Measurements from ENCODE around the gene RNASE8. TPM values are rescaled to one million over a fixed set of nuclear protein-coding genes. Genes with fewer than 3 reads are reported as not detected.

RNASE8 gene
- total RNA-seq, 2 experiments from 2014 or later = not detected

- BruUV-seq (replicated peaks) = no TSS peak
- no peak overlapping the region for H3K4me3 ChIP-seq (ENCODE audit: low read depth, low read length, poor library complexity, severe bottlenecking)
- POLR2A ChIA-PET = interaction anchor here (0.7 kb wide), 1 partner anchor 383 kb away, joined by 4 read pairs; no protein-coding TSS in a partner anchor
- no peaks in the 10 kb centered on the region for H3K36me3 ChIP-seq (ENCODE audit: insufficient read depth, low read length)
- intact Hi-C loops (cut with micrococcal nuclease; ENCODE audit: unreplicated experiment) = no loop called here
- no peak overlapping the region for H3K27ac ChIP-seq (ENCODE audit: low read depth, low read length, poor library complexity, severe bottlenecking)
- DNase-seq (ENCODE audit: low spot score) = no peak
- no peaks in the 10 kb centered on the region for H4K20me1 ChIP-seq (ENCODE audit: insufficient read depth, low read length)
- H3K9me2 ChIP-seq (ENCODE audit: insufficient read depth, low read length) = no peaks in the 10 kb centered on the region
- H2AFZ ChIP-seq (ENCODE audit: low read length) = no peak overlapping the region
- TF ChIP-seq EZH2phosphoT487 (IDR thresholded peaks at IDR 0.05; ENCODE audit: borderline replicate concordance, low read depth, low read length) = no peak
- TF ChIP-seq CTCF (conservative IDR thresholded peaks at IDR 0.05; ENCODE audit: low read length) = no peak
- H3K4me1 ChIP-seq (ENCODE audit: insufficient read depth, low read length, poor library complexity, severe bottlenecking) = no peaks in the 10 kb centered on the region
- no peaks in the 10 kb centered on the region for H3K9me3 ChIP-seq (ENCODE audit: low read length)
- no peak overlapping the region; the same call in 1 of the 2 replicates for H3K4me2 ChIP-seq (ENCODE audit: low read length)
- no peaks in the 10 kb centered on the region for H3K79me2 ChIP-seq (ENCODE audit: insufficient read depth, low read depth, low read length)
- CTCF ChIA-PET (ENCODE audit: unreplicated experiment) = no interaction called here
Measured at GRCh38 chr14:21025371-21026273, 32.0 kb upstream of the RNASE8 start.

GRCh38 chr14:21026274-21026987 is 31.2 kb upstream of the RNASE8 start:
- ChIA-PET CTCF (ENCODE audit: unreplicated experiment) (no interaction called here), POLR2A (interaction anchor here (0.7 kb wide), 1 partner anchor 382 kb away, joined by 4 read pairs; no protein-coding TSS in a partner anchor)
- Histone ChIP-seq H3K36me3 (ENCODE audit: insufficient read depth, low read length) (no peaks in the 10 kb centered on the region), H3K4me2 (ENCODE audit: low read length) (no peak overlapping the region), H4K20me1 (ENCODE audit: insufficient read depth, low read length) (no peaks in the 10 kb centered on the region), H3K79me2 (ENCODE audit: insufficient read depth, low read depth, low read length) (no peaks in the 10 kb centered on the region), H3K9me2 (ENCODE audit: insufficient read depth, low read length) (no peaks in the 10 kb centered on the region), H2AFZ (ENCODE audit: low read length) (no peak overlapping the region), H3K27ac (ENCODE audit: low read depth, low read length, poor library complexity, severe bottlenecking) (no peak overlapping the region), H3K4me3 (ENCODE audit: low read depth, low read length, poor library complexity, severe bottlenecking) (no peak overlapping the region), H3K4me1 (ENCODE audit: insufficient read depth, low read length, poor library complexity, severe bottlenecking) (no peaks in the 10 kb centered on the region), H3K9me3 (ENCODE audit: low read length) (no peaks in the 10 kb centered on the region)
- intact Hi-C loops (cut with micrococcal nuclease; ENCODE audit: unreplicated experiment) = no loop called here
- no TSS peak for BruUV-seq (replicated peaks)
- TF ChIP-seq CTCF (conservative IDR thresholded peaks at IDR 0.05; ENCODE audit: low read length) (no peak), EZH2phosphoT487 (IDR thresholded peaks at IDR 0.05; ENCODE audit: borderline replicate concordance, low read depth, low read length) (no peak)
- DNase-seq (ENCODE audit: low spot score) = no peak

Measured in OCI-LY7 (cell line).